Gastroesophageal sphincter (tissue), 4 donors: ENCODE data around the gene HPCAL1. TPM values are rescaled to one million over a fixed set of nuclear protein-coding genes. Genes with fewer than 3 reads are reported as not detected.

Experiments
- ATAC-seq: fragments of 150-250 bp; one replicate; pipeline ENCODE4 v1.9.1; 2016; ENCODE audit warnings: mild to moderate bottlenecking, moderate library complexity
- H3K27ac ChIP-seq, 4 donors: fragments of 200-600 bp; sonication (generic) in 3 of 4; 1 replicate in 3 of 4; 2 replicates in 1 of 4; pipeline ENCODE4 v1.5.1; 2016 to 2019
- H3K27me3 ChIP-seq: fragments of 200-600 bp; sonication (generic); one replicate; pipeline ENCODE4 v1.5.1; 2019
- H3K36me3 ChIP-seq, 2 donors: fragments of 200-600 bp; sonication (generic); one replicate each; pipeline ENCODE4 v1.5.1; 2019; ENCODE audit warnings: control low read depth in 1 of 2
- H3K4me1 ChIP-seq, 3 donors: fragments of 200-600 bp; sonication (generic); 1 replicate in 2 of 3; 2 replicates in 1 of 3; pipeline ENCODE4 v1.5.1; 2016 to 2019; ENCODE audit warnings: control low read depth in 2 of 3
- H3K4me3 ChIP-seq, 2 donors: fragments of 200-600 bp; sonication (generic); one replicate each; pipeline ENCODE4 v1.5.1; 2019; ENCODE audit warnings: mild to moderate bottlenecking in 1 of 2, moderate library complexity in 1 of 2
- H3K9me3 ChIP-seq, 3 donors: fragments of 200-600 bp; sonication (generic); one replicate each; pipeline ENCODE4 v1.5.1; 2017 to 2019; ENCODE audit warnings: control low read depth in 2 of 3
- EP300 ChIP-seq: sonication (generic); formaldehyde crosslinking; IDR thresholded peaks from one replicate; pipeline ENCODE4 v1.6.1; 2017; ENCODE audit warnings: antibody characterized with exemption, mild to moderate bottlenecking
- POLR2A ChIP-seq, 2 donors: fragments of 450-650 bp; IDR thresholded peaks; one replicate each; pipeline ENCODE4 v1.6.1; 2017; ENCODE audit warnings: antibody characterized with exemption in 2 of 2, mild to moderate bottlenecking in 2 of 2, moderate library complexity in 1 of 2
- POLR2AphosphoS5 ChIP-seq: sonication (generic); formaldehyde crosslinking; IDR thresholded peaks from one replicate; pipeline ENCODE4 v1.6.1; 2017; ENCODE audit warnings: antibody characterized with exemption
- WGBS, 2 donors: methylation state at CpG; one replicate each; pipeline ENCODE4 v1.1.5; 2018; ENCODE audit warnings: low coverage in 1 of 2; 5-methylcytosine and 5-hydroxymethylcytosine counted together
- total RNA-seq, 4 donors: library from RNA; depleted of rRNA; stranded (reverse); fragments of >200 nt; gene quantifications; one replicate each; pipeline ENCODE4 v1.1.0, GENCODE V29; 2016
- TF ChIP-seq, protein P1 (sequence below), 4 experiments: fragments of 200-600 bp in 2 of 4; fragments of 450-650 bp in 2 of 4; sonication (generic) in 1 of 4; IDR thresholded peaks; one replicate each; pipeline ENCODE4 v1.5.1; 2017 to 2019; ENCODE audit warnings: antibody characterized with exemption in 4 of 4, mild to moderate bottlenecking in 2 of 4, moderate library complexity in 2 of 4

Gene HPCAL1
- total RNA-seq, 4 donors from 2014 or later: 17.0 to 42.1 (median 29.8) TPM

- ATAC-seq: no peak
- Histone ChIP-seq H3K27me3 (no peaks in the 10 kb centered on the region), H3K4me1 (peaks cover 0 to 28% (median 17%) of the 10 kb centered on the region in 3 donors), H3K27ac (peak overlapping the region in 1 of 4 donors; percentile 60), H3K9me3 (no peaks in the 10 kb centered on the region), H3K4me3 (no peak overlapping the region), H3K36me3 (no peaks in the 10 kb centered on the region)
- TF ChIP-seq, protein P1, sequence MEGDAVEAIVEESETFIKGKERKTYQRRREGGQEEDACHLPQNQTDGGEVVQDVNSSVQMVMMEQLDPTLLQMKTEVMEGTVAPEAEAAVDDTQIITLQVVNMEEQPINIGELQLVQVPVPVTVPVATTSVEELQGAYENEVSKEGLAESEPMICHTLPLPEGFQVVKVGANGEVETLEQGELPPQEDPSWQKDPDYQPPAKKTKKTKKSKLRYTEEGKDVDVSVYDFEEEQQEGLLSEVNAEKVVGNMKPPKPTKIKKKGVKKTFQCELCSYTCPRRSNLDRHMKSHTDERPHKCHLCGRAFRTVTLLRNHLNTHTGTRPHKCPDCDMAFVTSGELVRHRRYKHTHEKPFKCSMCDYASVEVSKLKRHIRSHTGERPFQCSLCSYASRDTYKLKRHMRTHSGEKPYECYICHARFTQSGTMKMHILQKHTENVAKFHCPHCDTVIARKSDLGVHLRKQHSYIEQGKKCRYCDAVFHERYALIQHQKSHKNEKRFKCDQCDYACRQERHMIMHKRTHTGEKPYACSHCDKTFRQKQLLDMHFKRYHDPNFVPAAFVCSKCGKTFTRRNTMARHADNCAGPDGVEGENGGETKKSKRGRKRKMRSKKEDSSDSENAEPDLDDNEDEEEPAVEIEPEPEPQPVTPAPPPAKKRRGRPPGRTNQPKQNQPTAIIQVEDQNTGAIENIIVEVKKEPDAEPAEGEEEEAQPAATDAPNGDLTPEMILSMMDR (IDR thresholded peaks at IDR 0.05): no peak
- TF ChIP-seq POLR2AphosphoS5 (no peak), EP300 (no peak), POLR2A (IDR thresholded peaks at IDR 0.05) (no peak)
- 53 to 65% methylated on average over 3 to 6 of the region's 16 CpGs for WGBS, 2 donors
Observed at GRCh38 chr2:10283106-10284062, 19.3 kb upstream of the HPCAL1 start.

DNA sequence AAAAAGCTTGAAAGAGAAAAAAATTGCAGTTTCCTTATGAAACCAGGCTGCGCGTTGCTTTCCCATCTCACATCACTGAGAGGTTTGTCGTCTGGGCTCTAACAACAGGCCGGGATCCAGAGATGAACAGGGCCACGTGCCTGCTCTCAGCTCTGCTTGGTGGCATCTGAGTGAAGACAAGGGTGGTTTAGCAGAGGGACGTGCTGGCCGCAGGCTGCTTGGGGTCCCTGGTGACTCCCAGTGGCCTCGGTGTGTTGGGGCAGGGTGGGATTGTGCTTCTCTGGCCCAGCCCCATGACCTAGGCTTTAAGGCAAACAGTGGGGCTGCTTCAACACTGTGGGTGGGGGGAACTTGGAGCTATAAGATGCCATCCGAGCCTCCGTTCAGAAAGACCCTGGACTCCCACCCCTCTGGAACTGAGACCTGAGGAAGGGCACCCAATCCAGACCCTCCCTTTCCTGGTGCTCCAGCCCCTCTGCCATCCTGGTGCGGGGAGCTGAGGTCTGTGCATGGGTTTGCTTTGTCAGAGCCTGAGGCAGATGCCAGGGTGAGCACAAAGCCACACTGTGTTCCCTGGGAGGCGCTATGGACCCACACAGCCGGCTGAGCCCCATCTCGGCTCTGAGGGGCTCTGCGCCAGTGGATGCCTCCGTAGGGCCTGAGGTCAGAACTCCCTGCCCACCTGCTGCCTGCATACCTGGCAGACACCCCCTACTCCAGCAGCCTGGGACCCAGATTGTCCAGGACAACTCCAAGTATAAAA, 18.4 kb upstream of the HPCAL1 start:
- Histone ChIP-seq H3K9me3 (no peaks in the 10 kb centered on the region), H3K4me3 (no peak overlapping the region), H3K36me3 (no peaks in the 10 kb centered on the region), H3K4me1 (peaks cover 0 to 28% (median 17%) of the 10 kb centered on the region in 3 donors), H3K27ac (peak overlapping the region in 2 of 4 donors; percentile 10 to 72), H3K27me3 (no peaks in the 10 kb centered on the region)
- ATAC-seq: no peak
- WGBS, 2 donors: 100% methylated on average over 2 of the region's 16 CpGs; no CpG with 5 or more reads in 1 of the 2 donors
- no peak for TF ChIP-seq POLR2A (IDR thresholded peaks at IDR 0.05)
- no peak for TF ChIP-seq EP300
- no peak for TF ChIP-seq POLR2AphosphoS5
- TF ChIP-seq, protein P1 (IDR thresholded peaks at IDR 0.05): no peak

- no peaks in the 10 kb centered on the region for H3K27me3 ChIP-seq
- peaks cover 0 to 28% (median 17%) of the 10 kb centered on the region in 3 donors for H3K4me1 ChIP-seq
- TF ChIP-seq, protein P1 (IDR thresholded peaks at IDR 0.05): no peak
- no peaks in the 10 kb centered on the region for H3K36me3 ChIP-seq
- ATAC-seq: no peak
- no peak overlapping the region for H3K4me3 ChIP-seq
- WGBS, 2 donors: 60% methylated on average over 1 of the region's 5 CpGs; no CpG with 5 or more reads in 1 of the 2 donors
- H3K27ac ChIP-seq: peak overlapping the region in 3 of 4 donors; percentile 18 to 72 (median 69)
- H3K9me3 ChIP-seq: no peaks in the 10 kb centered on the region
Observed at GRCh38 chr2:10285191-10285555, 17.5 kb upstream of the HPCAL1 start.

- no peak for TF ChIP-seq POLR2A (IDR thresholded peaks at IDR 0.05)
- TF ChIP-seq, protein P1 (IDR thresholded peaks at IDR 0.05): peak in 1 of 4 experiments; percentile 14
- peak; percentile 44 for TF ChIP-seq POLR2AphosphoS5
- peak; percentile 88 for ATAC-seq
- Histone ChIP-seq H3K27me3 (no peaks in the 10 kb centered on the region), H3K36me3 (no peaks in the 10 kb centered on the region), H3K27ac (peak overlapping the region in 3 of 4 donors; percentile 18 to 72 (median 69)), H3K4me1 (peaks cover 0 to 28% (median 17%) of the 10 kb centered on the region in 3 donors), H3K4me3 (no peak overlapping the region), H3K9me3 (no peaks in the 10 kb centered on the region)
- WGBS, 2 donors: 80 to 100% methylated on average over 1 of the region's 17 CpGs
Observed at GRCh38 chr2:10285556-10286198, 17.0 kb upstream of the HPCAL1 start.
